HFF-Myc (cell line): ENCODE measurements around the gene BARHL2.
A peak's percentile ranks its signal among the peaks of the same experiment; 100 is the strongest.

Experiments
- DNase-seq: peaks from one replicate; pipeline ENCODE4 v3.0.0-alpha.2; 2011; ENCODE audit warnings: low read depth; ENCODE audit errors: extremely low read depth
- H3K4me3 ChIP-seq: replicated peaks from 2 replicates; pipeline ENCODE4 v1.5.1; 2011; ENCODE audit warnings: low read depth, mild to moderate bottlenecking, control low read depth, low read length
- TF ChIP-seq, protein P1 (sequence below): IDR thresholded peaks from 2 replicates; pipeline ENCODE4 v1.5.1; 2012; ENCODE audit warnings: mild to moderate bottlenecking, low read depth, low read length, control low read depth; ENCODE audit errors: missing control alignments

The BARHL2 gene

DNA sequence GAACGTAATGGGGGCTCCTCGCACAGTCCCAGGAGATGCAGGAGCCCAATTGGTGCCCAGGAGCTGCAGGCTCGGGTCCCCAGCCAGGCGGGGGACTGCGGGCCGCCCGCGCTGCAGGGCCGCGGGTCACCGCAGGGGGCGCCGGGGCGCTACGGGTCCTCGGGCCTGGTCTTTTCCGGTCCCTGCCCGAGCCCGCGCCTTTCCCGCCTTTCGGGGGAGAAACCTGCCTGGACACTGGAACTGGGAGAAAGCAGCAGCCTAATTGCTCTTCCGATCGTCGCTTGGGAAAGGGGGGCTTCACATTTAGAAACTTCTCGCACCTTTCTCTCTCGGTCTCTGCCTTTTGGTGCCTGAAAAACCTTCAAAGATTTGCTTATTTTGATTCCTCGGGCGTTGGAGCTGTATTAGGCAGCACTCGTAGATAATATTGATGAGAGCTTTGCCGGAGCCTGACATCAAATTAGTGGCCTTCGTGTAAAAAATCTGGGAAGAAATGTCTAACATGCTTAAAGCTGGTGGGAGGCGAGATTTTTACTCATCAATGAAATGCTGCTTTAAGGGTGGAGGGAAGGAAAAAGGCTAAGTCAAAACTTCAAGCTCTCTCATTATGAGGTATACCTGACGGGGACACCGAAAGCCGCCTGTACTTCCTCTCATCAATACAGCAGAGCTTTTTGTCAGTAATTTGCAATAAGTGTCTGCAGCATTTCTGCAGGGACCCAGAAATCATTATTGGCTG lies 12.6 kb upstream of the BARHL2 start:
- no peak for DNase-seq
- TF ChIP-seq, protein P1, sequence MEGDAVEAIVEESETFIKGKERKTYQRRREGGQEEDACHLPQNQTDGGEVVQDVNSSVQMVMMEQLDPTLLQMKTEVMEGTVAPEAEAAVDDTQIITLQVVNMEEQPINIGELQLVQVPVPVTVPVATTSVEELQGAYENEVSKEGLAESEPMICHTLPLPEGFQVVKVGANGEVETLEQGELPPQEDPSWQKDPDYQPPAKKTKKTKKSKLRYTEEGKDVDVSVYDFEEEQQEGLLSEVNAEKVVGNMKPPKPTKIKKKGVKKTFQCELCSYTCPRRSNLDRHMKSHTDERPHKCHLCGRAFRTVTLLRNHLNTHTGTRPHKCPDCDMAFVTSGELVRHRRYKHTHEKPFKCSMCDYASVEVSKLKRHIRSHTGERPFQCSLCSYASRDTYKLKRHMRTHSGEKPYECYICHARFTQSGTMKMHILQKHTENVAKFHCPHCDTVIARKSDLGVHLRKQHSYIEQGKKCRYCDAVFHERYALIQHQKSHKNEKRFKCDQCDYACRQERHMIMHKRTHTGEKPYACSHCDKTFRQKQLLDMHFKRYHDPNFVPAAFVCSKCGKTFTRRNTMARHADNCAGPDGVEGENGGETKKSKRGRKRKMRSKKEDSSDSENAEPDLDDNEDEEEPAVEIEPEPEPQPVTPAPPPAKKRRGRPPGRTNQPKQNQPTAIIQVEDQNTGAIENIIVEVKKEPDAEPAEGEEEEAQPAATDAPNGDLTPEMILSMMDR = peak; percentile 47
- H3K4me3 ChIP-seq = no peak overlapping the region

DNA sequence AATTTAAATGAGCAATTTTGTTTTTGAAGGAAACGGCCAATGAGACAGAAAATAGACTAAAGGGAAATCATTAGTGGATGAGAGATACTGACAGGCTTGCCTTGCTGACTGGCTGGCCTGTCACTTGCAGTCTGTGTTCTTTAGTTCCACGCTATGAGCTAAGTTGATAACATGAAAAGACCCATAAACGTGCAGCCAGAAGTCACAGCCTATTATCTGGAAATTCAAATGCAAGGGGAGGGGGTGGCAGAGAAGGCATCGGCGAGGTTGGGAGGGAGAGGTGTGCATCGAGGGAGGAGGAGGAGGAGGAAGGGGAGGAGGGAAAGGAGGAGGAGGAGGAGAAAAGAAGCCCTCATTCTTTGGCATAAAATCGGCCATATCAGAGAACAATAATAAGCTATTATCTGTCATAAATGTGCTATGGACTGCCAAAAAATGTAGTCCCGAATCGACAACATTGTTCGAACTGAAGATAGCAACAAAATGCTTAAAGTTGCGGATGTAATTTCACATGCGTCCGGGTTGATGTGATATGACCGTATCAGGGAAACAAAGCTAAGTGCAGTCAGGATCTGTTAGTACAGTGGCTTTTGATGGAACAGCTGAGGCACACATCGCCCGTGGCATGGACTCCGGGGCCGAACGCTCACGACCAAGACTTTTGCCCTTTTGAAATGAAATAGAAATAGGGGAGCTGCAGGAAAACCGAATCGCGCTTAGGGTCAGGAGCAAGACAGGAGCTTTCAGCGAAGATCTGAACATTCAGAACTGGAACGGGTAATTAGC lies 11.6 kb upstream of the BARHL2 start:
- H3K4me3 ChIP-seq = no peak overlapping the region
- TF ChIP-seq, protein P1 = no peak
- DNase-seq = no peak

DNA sequence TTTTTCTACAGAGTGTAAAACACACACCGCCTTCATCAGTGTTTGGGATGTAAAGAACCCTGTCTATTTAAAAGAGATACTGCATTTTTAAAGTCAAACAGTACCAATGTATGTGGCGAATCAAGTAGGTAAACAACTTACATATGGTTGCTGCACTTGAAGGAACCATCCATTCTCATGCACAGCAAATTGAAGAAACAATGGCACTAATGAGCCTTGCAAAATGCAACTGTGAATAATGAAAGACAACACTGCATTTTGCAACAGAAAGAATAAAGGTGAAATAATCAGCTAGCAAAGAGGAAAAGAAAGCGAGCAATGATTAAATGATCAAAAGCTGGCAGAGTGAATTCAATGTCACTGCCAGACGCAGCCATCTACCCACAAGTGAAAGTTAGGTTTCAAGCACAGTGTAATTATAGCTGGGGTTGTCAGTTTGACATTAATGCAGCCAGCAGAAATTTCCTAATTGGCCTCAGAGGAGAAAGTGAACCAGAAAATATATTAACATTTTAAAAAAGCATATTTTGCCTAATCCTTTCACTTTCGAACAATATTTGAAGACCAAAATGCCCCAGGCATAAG lies 10.9 kb upstream of the BARHL2 start:
- TF ChIP-seq, protein P1 = no peak
- no peak for DNase-seq
- H3K4me3 ChIP-seq = no peak overlapping the region

DNA sequence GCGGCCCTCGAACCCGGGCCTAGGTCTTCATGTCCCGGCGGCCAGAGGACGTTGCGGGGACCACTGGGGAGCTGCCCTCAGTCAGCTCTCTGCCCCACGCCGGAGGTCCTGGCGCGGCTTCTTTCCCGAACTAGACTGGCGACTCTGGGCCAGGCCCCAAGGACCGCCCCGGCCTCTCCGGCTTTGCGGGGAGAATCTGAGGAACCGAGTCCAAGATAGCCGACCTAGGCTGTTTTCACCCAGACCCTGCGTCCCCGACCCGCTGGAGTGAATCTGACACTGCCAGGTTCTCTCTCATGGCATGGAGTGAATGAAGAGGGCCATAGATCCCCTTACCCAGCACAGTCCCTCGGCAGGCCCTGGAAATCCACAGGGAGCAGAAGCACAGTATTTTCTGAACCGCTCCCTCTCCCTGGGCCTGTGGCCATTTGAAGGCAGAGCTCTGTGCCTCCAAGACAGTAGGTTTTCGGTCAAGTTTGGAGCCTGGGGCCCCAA lies 9.9 kb upstream of the BARHL2 start:
- TF ChIP-seq, protein P1 = no peak
- H3K4me3 ChIP-seq = no peak overlapping the region
- no peak for DNase-seq

DNA sequence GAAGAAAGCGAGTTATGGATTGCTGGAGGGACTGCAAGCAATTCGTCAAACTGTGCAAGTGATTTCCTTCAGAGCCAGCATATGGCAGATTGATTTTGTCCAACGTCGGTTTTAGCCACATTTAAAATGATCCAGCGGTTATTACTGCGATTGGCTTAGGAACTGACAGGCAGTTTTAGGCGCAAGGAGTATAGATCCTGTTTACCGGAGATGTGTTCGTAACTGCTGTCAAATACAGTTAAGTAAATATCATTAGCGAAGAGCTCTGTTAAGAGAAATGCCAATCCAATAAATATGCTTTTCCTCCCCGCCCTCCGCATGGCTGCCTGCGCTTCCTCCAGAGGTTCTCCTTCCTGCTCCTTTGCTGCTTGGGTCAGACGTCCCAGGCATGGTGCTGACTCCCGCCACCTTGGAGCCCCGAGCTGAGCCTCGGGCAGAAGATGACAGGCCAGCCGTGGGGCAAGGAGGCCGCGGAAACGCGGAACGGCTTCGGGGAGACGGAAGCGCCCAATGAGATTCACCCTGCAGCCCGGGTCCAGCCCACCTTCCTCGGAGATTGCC lies 9.4 kb upstream of the BARHL2 start:
- TF ChIP-seq, protein P1 = no peak
- no peak for DNase-seq
- no peak overlapping the region for H3K4me3 ChIP-seq

DNA sequence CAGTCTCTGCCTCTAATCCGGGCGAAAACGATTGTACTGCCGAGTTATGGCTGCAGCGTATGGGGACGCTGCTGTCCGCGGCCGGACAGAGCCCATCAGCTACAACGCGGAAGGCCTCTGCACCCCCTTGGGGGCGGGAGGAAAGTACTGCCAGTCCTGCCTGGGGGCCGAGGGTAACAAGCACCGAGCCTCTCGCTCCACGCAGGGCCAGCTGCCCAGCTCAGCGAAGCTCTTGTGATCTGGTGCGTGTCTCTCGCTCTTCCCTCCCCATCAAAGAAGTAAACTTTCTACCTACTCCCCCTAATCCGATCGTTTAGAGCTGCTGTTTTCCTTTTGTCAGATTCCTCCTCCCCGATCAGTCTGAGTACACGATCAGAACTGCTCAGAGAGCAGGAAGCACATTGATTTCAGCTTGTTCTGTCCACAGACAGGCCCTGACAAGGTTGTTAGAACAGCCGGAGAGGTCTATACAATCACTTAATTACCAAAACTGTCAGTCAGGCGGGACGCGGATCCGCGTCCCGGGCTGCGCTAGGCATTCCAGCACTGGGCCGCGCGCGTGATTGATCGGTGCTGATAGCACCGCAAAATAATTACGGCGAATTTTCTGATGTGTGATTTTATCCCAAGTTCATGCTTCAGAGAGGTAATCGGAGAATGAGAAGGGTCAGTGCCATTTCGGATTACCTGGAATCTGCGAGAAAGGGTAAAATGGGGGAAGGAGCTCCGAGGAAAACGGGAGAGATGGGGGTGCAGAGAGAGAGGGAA lies 8.7 kb upstream of the BARHL2 start:
- DNase-seq = no peak
- TF ChIP-seq, protein P1 = no peak
- H3K4me3 ChIP-seq = no peak overlapping the region
